GM12878 (cell line): Measurements from ENCODE around the gene PRSS27. TPM values are rescaled to one million over a fixed set of nuclear protein-coding genes. Genes with fewer than 3 reads are reported as not detected.
A peak's percentile ranks its signal among the peaks of the same experiment; 100 is the strongest.

ENCODE experiments used
- ATF2 ChIP-seq: IDR thresholded peaks from 2 replicates; pipeline ENCODE4 v1.6.1; 2012; ENCODE audit warnings: low read length, inconsistent platforms
- BHLHE40 ChIP-seq, 2 experiments: fragments of 450-650 bp in 1 of 2; IDR thresholded peaks; 2 replicates each; pipeline ENCODE4 v1.6.1; 2011 to 2017; ENCODE audit warnings: low read depth in 2 of 2, borderline replicate concordance in 1 of 2, improper control_type of control experiment in 1 of 2, low read length in 1 of 2, mild to moderate bottlenecking in 1 of 2
- CBFB ChIP-seq: IDR thresholded peaks from 2 replicates; pipeline ENCODE4 v1.6.1; 2016; ENCODE audit warnings: antibody characterized with exemption, low read depth
- ELK1 ChIP-seq: IDR thresholded peaks from 2 replicates; pipeline ENCODE4 v1.6.1; 2012; ENCODE audit warnings: low read depth, low read length, improper control_type of control experiment
- EP300 ChIP-seq, 2 experiments: fragments of 150-350 bp in 1 of 2; IDR thresholded peaks; 2 replicates each; pipeline ENCODE4 v1.6.1; 2011 to 2012; ENCODE audit warnings: low read depth in 2 of 2, low read length in 2 of 2, borderline replicate concordance in 1 of 2, improper control_type of control experiment in 1 of 2, inconsistent platforms in 1 of 2; ENCODE audit not compliant: control insufficient read depth in 1 of 2
- ESRRA ChIP-seq: IDR thresholded peaks from 2 replicates; pipeline ENCODE4 v1.6.1; 2012; ENCODE audit warnings: mild to moderate bottlenecking, low read length, improper control_type of control experiment
- ETV6 ChIP-seq, 2 experiments: fragments of 450-650 bp in 1 of 2; IDR thresholded peaks in 1 of 2; conservative IDR thresholded peaks in 1 of 2; 2 replicates each; pipeline ENCODE4 v1.6.1; 2014; ENCODE audit warnings: antibody characterized with exemption in 1 of 2, borderline replicate concordance in 1 of 2, low read depth in 1 of 2, mild to moderate bottlenecking in 1 of 2, moderate library complexity in 1 of 2
- GATAD2B ChIP-seq: fragments of 450-650 bp; conservative IDR thresholded peaks from 2 replicates; pipeline ENCODE4 v1.6.1; 2017; ENCODE audit warnings: low read depth, mild to moderate bottlenecking, moderate library complexity
- IKZF1 ChIP-seq: fragments of 450-650 bp; conservative IDR thresholded peaks from 2 replicates; pipeline ENCODE4 v1.6.1; 2017; ENCODE audit warnings: antibody characterized with exemption, mild to moderate bottlenecking
- JUND ChIP-seq: IDR thresholded peaks from 2 replicates; pipeline ENCODE4 v1.6.1; 2012; ENCODE audit warnings: low read depth, mild to moderate bottlenecking, low read length, improper control_type of control experiment, moderate library complexity
- KDM1A ChIP-seq: fragments of 200-600 bp; sonication (generic); IDR thresholded peaks from 2 replicates; pipeline ENCODE4 v1.6.1; 2016; ENCODE audit warnings: borderline replicate concordance
- MYC ChIP-seq: IDR thresholded peaks from 2 replicates; pipeline ENCODE4 v1.6.1; 2011; ENCODE audit warnings: mild to moderate bottlenecking, low read length, moderate library complexity, inconsistent platforms; ENCODE audit not compliant: insufficient read depth, insufficient replicate concordance, insufficient read length, severe bottlenecking
- NFIC ChIP-seq: IDR thresholded peaks from 2 replicates; pipeline ENCODE4 v1.6.1; 2012; ENCODE audit warnings: low read depth, mild to moderate bottlenecking, inconsistent platforms, low read length, moderate library complexity
- NKRF ChIP-seq: fragments of 450-650 bp; conservative IDR thresholded peaks from 2 replicates; pipeline ENCODE4 v1.6.1; 2017; ENCODE audit warnings: mild to moderate bottlenecking, moderate library complexity
- NR2C2 ChIP-seq: IDR thresholded peaks from 2 replicates; pipeline ENCODE4 v1.6.1; 2011; ENCODE audit warnings: borderline replicate concordance, low read depth; ENCODE audit not compliant: control insufficient read depth, insufficient read length
- PAX5 ChIP-seq: IDR thresholded peaks from 2 replicates; pipeline ENCODE4 v1.6.1; 2011; ENCODE audit warnings: low read depth, low read length, borderline replicate concordance
- POLR2A ChIP-seq: IDR thresholded peaks from 2 replicates; pipeline ENCODE4 v1.6.1; 2011; ENCODE audit warnings: low read depth, mild to moderate bottlenecking, low read length
- POU2F2 ChIP-seq: IDR thresholded peaks from 3 replicates; pipeline ENCODE4 v1.6.1; 2011; ENCODE audit warnings: low read depth, mild to moderate bottlenecking, low read length, borderline replicate concordance
- RAD51 ChIP-seq: fragments of 450-650 bp; IDR thresholded peaks from 2 replicates; pipeline ENCODE4 v1.6.1; 2016; ENCODE audit warnings: moderate library complexity, mild to moderate bottlenecking, inconsistent platforms
- RUNX3 ChIP-seq: IDR thresholded peaks from 2 replicates; pipeline ENCODE4 v1.6.1; 2012; ENCODE audit warnings: low read length, inconsistent platforms
- SMAD1 ChIP-seq: fragments of 450-650 bp; IDR thresholded peaks from 2 replicates; pipeline ENCODE4 v1.6.1; 2018; ENCODE audit warnings: mild to moderate bottlenecking, low read depth; ENCODE audit not compliant: partially characterized antibody
- SMC3 ChIP-seq: IDR thresholded peaks from 2 replicates; pipeline ENCODE4 v1.6.1; 2011; ENCODE audit warnings: low read length, improper control_type of control experiment, borderline replicate concordance
- USF2 ChIP-seq: IDR thresholded peaks from 2 replicates; pipeline ENCODE4 v1.6.1; 2011; ENCODE audit warnings: low read depth, low read length, improper control_type of control experiment, borderline replicate concordance
- ZNF217 ChIP-seq: fragments of 450-650 bp; IDR thresholded peaks from 2 replicates; pipeline ENCODE4 v1.6.1; 2017; ENCODE audit warnings: antibody characterized with exemption, mild to moderate bottlenecking
- polyA plus RNA-seq, 11 experiments: library from polyadenylated mRNA; depleted of rRNA in 4 of 11; unstranded in 6 of 11; stranded (reverse) in 5 of 11; fragments of >200 nt; fragmentation: Nextera tagmentation in 4 of 11; fragmentation: Illumina TruSeq in 1 of 11; extraction: Ambion mirVana in 4 of 11; extraction: Trizol in 1 of 11; gene quantifications; 1 replicate in 1 of 11; 2 replicates in 10 of 11; pipeline versions ENCODE4 v1.2.1 to v1.2.3, GENCODE V29; 2011 to 2016; ENCODE audit warnings: inconsistent platforms in 2 of 11, missing spikeins in 2 of 11, low read depth in 1 of 11
- total RNA-seq, 4 experiments: library from RNA; depleted of rRNA in 3 of 4; stranded (reverse); fragments of >200 nt in 3 of 4; fragmentation: Illumina TruSeq in 1 of 4; extraction: Trizol in 1 of 4; gene quantifications; 2 replicates each; pipeline versions ENCODE4 v1.2.1 to v1.2.3, GENCODE V29; 2013 to 2021

The PRSS27 gene
- total and polyA plus RNA-seq, 10 of the 15 experiments (the other 5 are each of a cell fraction or from before 2014, with no cell fraction given) = 0.18 to 1.8 (median 0.51) TPM; not detected in 2

- no peak for TF ChIP-seq KDM1A
- peak in 1 of 2 experiments; percentile 45; a peak in 2 of 4 replicates for TF ChIP-seq BHLHE40 (IDR thresholded peaks at IDR 0.05; ENCODE audit: borderline replicate concordance in 1 of 2, low read depth in 2 of 2, low read length in 1 of 2)
- no peak for TF ChIP-seq PAX5
- no peak for TF ChIP-seq POLR2A
- no peak for TF ChIP-seq GATAD2B
- TF ChIP-seq SMAD1 = no peak
- TF ChIP-seq RUNX3 = no peak
- no peak for TF ChIP-seq IKZF1
- no peak for TF ChIP-seq EP300 (IDR thresholded peaks at IDR 0.05; ENCODE audit: borderline replicate concordance in 1 of 2, control insufficient read depth in 1 of 2, low read depth in 2 of 2, low read length in 2 of 2)
- no peak for TF ChIP-seq USF2
- TF ChIP-seq NKRF = peak; percentile 24
- TF ChIP-seq RAD51 = no peak
- 0 out of 2 replicates have a peak, but pooled peaks have one; percentile 41 for TF ChIP-seq ZNF217
- no peak for TF ChIP-seq ESRRA
- TF ChIP-seq NR2C2 = no peak
- no peak for TF ChIP-seq ELK1
- TF ChIP-seq SMC3 = no peak
- TF ChIP-seq POU2F2 = no peak
- no peak for TF ChIP-seq ETV6 (conservative IDR thresholded peaks at IDR 0.05 in 1 of 2, IDR thresholded peaks at IDR 0.05 in 1 of 2; ENCODE audit: borderline replicate concordance in 1 of 2, low read depth in 1 of 2)
- peak; percentile 33 for TF ChIP-seq MYC
- no peak for TF ChIP-seq CBFB
- TF ChIP-seq JUND = no peak
- no peak for TF ChIP-seq NFIC
- no peak for TF ChIP-seq ATF2
Measured at GRCh38 chr16:2752850-2753732, 33.1 kb upstream of the PRSS27 start (continued).
